Hypothalamus (tissue), 51 donors: ENCODE data around the gene DEPDC7.

Source experiments
- DNase-seq, 51 donors: peaks; one replicate each; lab custom pipeline; 2025; lab: John Stamatoyannopoulos, UW

DEPDC7 gene

DNA sequence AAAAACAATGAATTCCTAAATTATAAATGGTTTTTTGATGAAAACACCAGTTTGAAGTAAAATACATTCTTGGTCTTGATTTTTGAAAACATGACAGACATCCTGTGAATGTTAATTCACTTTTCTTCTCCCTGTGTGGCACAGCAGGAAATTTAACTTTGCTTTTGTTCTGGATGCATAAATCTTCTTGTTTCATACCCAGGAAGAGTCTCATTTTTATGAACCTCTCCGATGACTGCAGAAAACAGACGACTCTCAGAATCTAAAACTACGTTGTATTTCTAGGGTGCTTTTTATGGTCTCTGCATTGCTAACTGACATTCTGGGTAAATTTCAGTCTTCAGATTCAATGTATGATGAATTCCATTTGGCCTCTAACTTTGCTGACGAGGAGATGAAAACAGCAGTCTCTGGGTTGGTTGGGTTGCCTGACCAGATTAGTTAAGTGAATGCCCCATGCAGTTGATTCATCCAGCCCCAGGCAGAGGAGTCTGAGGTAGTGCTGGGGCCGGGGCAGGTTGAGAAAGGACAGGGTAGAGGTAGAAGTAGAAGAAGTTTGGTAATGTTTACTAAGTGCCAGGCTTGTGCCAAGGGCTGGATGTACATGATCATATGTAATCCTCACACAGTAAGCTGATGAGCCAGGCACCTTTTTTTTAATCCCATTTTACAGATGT, 43.8 kb downstream of the DEPDC7 start:
- no peak for DNase-seq

DNA sequence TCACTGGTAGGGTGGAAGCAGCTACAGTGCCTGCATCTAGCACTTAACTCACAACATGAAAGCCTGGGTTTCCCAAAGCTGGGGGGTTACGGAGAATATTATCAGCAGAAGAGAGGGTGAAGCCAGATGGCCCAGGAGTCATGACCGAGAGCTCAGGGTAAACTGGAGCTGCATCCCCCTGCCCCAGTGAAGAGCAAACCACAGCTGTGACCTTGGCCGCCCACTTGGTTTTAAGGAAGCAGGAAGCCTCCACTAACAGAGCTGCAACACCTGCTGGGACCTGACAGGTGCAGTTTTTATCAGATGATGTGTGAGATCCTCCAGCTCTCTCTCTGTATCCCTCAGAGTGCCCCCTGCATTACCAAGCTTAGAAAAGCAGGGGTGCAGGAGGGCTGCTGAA, 44.6 kb downstream of the DEPDC7 start:
- no peak for DNase-seq

DNA sequence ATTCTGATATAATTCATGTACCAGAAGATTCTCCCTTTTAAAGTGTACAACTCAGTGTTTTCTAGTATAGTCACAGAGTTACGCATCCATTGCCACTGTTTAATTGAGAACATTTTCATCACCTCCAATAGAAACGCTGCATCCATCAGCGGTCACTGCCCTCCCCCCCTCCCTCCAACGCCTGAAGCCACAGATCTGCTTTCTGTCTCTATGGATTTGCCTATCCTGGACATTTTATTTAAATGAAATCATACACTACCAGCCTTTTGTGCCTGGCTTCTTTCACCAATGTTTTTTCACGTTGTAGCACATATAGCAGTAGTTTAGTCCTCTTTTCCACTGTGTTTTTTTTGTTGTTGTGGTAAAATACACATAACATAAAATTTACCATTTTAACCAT, 46.5 kb downstream of the DEPDC7 start:
- no peak for DNase-seq

DNA sequence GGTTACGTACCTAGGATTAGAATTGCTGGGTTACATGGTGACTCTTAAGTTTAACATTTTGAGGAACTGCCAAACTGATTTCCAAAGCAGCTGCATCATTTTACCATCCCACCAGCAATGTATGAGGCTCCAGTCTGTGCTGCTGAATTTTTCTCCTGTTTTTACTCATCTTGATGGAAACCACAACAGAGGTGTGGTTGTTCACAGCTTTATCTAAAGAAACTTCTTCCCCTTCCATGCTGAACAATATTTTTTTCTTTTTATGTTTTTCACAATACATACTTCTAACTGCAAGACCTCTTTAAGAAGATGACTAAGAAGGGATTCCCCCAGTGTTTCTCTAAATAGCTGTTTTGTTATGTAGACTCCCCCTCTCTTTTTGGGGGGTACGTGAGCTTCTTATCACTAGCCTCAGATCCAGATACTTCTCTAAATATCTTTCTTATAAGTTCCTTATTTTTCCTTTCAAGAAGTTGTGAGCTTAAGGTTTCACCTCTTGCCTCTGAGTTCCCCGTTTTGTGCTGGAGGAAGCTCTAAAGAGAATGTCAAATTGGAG, 47.7 kb downstream of the DEPDC7 start:
- DNase-seq, result no peak

DNA sequence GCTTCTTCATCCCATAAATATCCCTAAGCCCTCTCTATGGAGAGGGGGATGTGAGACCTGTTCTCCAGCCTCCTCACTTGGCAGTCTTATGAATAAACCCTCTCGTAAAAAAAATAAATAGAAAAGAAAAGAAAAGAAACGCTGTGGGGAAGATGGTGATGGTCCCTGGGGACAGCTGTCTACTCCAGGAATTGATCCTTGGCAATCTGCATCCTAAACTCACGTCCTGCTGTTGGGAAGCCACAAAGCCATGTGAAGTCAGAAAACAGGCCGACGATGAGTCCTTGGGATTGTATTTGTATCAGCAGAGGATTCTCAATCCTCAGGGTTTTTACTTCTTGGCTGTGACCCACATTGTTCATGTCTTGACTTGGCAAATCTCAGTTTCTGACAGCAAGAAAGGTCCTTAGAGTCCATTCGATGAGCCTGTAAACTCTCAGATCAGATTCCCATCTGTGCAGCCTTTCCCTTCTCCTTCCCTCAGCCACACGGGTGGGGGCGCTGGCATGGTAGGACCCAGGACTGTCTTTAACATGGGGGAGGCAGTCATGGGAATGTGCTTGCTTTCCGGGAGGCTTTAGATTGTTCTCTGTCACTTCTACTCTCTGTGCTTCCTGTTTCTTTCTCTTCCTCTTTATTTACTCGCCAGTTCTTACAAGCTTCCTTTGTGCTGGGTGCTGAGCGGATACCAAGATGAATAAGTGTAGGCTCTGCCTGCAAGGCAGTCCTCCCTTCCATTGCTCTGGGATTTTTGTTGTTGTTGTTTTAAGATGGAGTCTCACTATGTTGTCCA, 48.6 kb downstream of the DEPDC7 start:
- DNase-seq, result peak in 4 of 51 donors; percentile 2 to 8 (median 6)

DNA sequence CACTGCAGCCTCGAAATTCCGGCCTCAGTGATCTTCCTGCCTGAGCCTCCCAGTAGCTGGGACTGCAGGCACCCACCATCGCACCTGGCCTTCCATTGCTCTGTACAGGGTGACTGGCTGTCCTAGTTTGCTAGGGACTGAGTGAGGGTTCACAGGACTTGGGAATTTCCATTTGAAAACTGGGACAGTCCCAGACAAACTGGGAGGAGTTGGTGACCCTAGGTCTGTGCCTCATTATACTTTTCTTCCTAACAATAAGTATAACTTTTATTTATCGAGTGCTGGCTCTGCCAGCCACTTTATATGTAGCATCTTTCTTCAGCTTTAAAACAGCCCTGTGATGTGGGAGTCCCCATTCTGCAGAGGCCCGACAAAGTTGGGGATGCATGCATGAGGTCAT, 49.2 kb downstream of the DEPDC7 start:
- DNase-seq, result no peak

DNA sequence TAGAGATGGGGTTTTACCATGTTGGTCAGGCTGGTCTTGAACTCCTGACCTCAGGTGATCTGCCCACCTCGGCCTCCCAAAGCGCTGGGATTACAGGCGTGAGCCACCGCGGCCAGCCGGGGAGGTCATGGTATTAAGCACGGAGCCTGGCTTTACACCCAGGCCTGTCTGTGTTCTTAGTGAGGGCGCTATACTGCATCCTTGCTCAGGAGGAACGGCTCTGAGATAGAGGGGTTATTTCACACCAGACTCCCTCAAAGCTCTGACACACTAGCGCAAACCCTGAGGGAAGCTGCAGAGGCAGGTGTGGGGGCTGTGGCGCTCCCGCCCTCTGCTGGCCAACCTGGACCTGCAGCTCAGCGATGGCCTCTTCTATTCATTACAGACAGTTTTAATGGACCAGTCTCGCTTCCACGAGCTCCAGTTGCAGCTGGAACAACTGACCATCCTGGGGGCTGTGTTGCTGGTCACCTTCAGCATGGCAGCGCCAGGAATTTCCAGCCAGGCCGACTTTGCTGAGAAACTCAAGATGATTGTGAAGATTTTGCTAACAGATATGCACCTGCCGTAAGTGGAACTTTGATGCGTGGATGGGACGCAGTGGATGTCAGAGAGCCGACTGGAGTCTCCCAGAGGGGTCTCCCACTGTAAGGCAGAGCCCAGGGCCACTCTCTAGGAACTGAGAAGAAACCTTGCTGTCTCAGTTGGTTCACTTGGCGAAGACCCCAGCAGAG, 49.9 kb downstream of the DEPDC7 start:
- peak in 39 of 51 donors; percentile 3 to 71 (median 27) for DNase-seq

DNA sequence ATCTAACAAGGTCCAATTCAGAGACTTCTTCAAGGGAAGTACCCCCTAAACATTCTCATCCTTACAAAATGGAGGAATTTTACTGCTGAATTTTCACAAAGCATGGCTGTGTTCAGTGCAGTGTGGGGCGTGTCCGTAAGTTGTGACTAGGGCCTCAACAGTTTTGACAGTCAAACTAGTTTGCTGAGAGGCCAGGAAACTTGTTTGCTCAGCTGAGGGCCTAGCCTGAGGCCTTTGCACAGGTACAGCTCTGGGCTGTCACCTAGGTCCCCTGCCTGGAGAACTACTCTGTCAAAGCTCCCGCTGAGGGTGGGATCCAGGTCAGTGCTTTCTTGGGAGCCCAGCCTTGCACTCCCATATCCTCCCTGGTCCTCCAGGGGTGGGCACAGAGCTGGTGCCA, 51.6 kb downstream of the DEPDC7 start:
- no peak for DNase-seq

DNA sequence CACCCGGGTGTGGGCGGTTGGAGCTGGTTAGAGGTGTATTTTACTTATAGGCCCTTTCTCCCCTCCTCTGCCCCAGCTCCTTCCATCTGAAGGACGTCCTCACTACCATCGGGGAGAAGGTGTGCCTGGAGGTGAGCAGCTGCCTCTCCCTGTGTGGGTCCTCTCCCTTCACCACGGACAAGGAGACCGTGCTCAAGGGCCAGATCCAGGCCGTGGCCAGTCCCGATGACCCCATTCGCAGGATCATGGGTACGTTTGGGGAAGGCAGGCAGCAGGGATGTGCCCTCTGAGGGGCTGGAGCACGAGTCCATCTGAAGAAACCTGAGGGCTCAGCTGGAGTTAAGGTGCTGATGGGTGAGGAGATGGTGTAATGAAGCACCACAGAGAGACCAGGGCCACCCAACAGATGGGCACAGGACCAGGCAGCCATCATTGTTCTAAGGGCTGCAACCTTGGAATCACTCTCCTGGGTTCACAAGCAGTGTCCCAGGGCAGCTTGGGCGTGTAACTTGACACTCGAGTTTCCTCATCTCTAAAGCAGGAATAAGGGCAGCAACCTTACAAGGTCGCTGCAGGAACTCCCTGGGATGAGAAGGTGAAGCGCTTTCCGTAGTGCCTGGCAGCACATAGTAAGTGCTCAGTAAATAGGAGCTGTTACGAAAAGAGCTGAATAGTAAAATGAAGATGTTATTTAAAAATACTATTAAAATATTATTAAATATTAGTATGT, 53.1 kb downstream of the DEPDC7 start:
- no peak for DNase-seq

DNA sequence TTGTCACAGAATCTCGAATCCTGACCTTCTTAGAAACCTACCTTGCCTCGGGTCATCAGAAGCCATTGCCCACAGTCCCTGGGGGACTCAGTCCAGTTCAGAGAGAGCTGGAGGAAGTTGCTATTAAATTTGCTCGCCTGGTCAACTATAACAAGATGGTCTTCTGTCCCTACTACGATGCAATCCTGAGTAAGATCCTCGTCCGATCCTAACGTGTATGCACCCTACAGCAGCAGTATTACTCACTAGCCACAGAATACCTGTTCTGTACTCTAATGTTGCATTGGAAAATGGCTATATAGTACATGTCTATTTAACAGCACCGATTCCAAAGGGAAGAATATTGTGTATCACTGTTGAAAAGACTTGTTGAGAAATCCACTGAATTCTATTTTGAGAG, 56.8 kb downstream of the DEPDC7 start:
- no peak for DNase-seq
